ENCODE data around the gene CNOT6.

CNOT6 gene

GRCh38 chr5:180521101-180521500 lies 26.9 kb downstream of the CNOT6 start:
- H4K20me1 ChIP-seq (ENCODE audit: insufficient read depth, low read length): peaks cover 87% of the 10 kb centered on the region
- ATAC-seq (ENCODE audit: insufficient read depth, low read depth): no peak

GRCh38 chr5:180521591-180521990 lies 27.4 kb downstream of the CNOT6 start:
- no peaks in the 10 kb centered on the region for H3K9me3 ChIP-seq (ENCODE audit: insufficient read depth, low read length, severe bottlenecking)
- H2AFZ ChIP-seq (ENCODE audit: low read depth, low read length): no peak overlapping the region
- H3K27me3 ChIP-seq (ENCODE audit: insufficient read depth, low read length, poor library complexity): no peaks in the 10 kb centered on the region
- peaks cover 100% of the 10 kb centered on the region for H3K79me2 ChIP-seq (ENCODE audit: insufficient read depth, low read length)
- H3K36me3 ChIP-seq (ENCODE audit: insufficient read depth, low read length): peaks cover 22% of the 10 kb centered on the region; the same call in 1 of the 2 replicates
- peaks cover 87% of the 10 kb centered on the region for H4K20me1 ChIP-seq (ENCODE audit: insufficient read depth, low read length)
- DNase-seq (no peak), ATAC-seq (ENCODE audit: insufficient read depth, low read depth) (no peak)
- H3K27ac ChIP-seq (ENCODE audit: low read length): no peak overlapping the region
- no peak overlapping the region for H3K4me3 ChIP-seq (ENCODE audit: low read depth in 1 of 2, low read length in 2 of 2)
- H3K4me2 ChIP-seq (ENCODE audit: insufficient read depth, low read length): no peak overlapping the region
- no peak for TF ChIP-seq CTCF (IDR thresholded peaks at IDR 0.05; ENCODE audit: borderline replicate concordance, extremely low read depth, low read length, poor library complexity, severe bottlenecking)
- no peak for TF ChIP-seq EZH2 (IDR thresholded peaks at IDR 0.05; ENCODE audit: borderline replicate concordance, low read depth, low read length, severe bottlenecking)
- peaks cover 8% of the 10 kb centered on the region for H3K4me1 ChIP-seq (ENCODE audit: insufficient read depth, low read length)
- H3K9ac ChIP-seq (ENCODE audit: low read depth, low read length): no peak overlapping the region

More at GRCh38 chr5:180521101-180521500, 26.9 kb downstream of the CNOT6 start:
- no peak overlapping the region for H3K27ac ChIP-seq (ENCODE audit: low read length)
- peaks cover 100% of the 10 kb centered on the region for H3K79me2 ChIP-seq (ENCODE audit: insufficient read depth, low read length)
- no peak for DNase-seq
- H3K4me1 ChIP-seq (ENCODE audit: insufficient read depth, low read length): peaks cover 8% of the 10 kb centered on the region
- H3K9ac ChIP-seq (ENCODE audit: low read depth, low read length): no peak overlapping the region
- H3K4me2 ChIP-seq (ENCODE audit: insufficient read depth, low read length): no peak overlapping the region
- H3K9me3 ChIP-seq (ENCODE audit: insufficient read depth, low read length, severe bottlenecking): no peaks in the 10 kb centered on the region
- H2AFZ ChIP-seq (ENCODE audit: low read depth, low read length): no peak overlapping the region
- no peak overlapping the region for H3K4me3 ChIP-seq (ENCODE audit: low read depth in 1 of 2, low read length in 2 of 2)
- peaks cover 17% of the 10 kb centered on the region; the same call in 1 of the 2 replicates for H3K36me3 ChIP-seq (ENCODE audit: insufficient read depth, low read length)
- TF ChIP-seq CTCF (IDR thresholded peaks at IDR 0.05; ENCODE audit: borderline replicate concordance, extremely low read depth, low read length, poor library complexity, severe bottlenecking) (no peak), EZH2 (IDR thresholded peaks at IDR 0.05; ENCODE audit: borderline replicate concordance, low read depth, low read length, severe bottlenecking) (no peak)
- no peaks in the 10 kb centered on the region for H3K27me3 ChIP-seq (ENCODE audit: insufficient read depth, low read length, poor library complexity)

- Histone ChIP-seq H3K79me2 (ENCODE audit: insufficient read depth, low read length) (peaks cover 100% of the 10 kb centered on the region), H3K4me2 (ENCODE audit: insufficient read depth, low read length) (no peak overlapping the region), H3K36me3 (ENCODE audit: insufficient read depth, low read length) (peaks cover 28% of the 10 kb centered on the region), H3K27ac (ENCODE audit: low read length) (no peak overlapping the region), H3K9me3 (ENCODE audit: insufficient read depth, low read length, severe bottlenecking) (no peaks in the 10 kb centered on the region), H3K4me3 (ENCODE audit: low read depth in 1 of 2, low read length in 2 of 2) (no peak overlapping the region), H3K9ac (ENCODE audit: low read depth, low read length) (no peak overlapping the region), H2AFZ (ENCODE audit: low read depth, low read length) (no peak overlapping the region), H4K20me1 (ENCODE audit: insufficient read depth, low read length) (peaks cover 85% of the 10 kb centered on the region), H3K4me1 (ENCODE audit: insufficient read depth, low read length) (peaks cover 8% of the 10 kb centered on the region), H3K27me3 (ENCODE audit: insufficient read depth, low read length, poor library complexity) (no peaks in the 10 kb centered on the region)
- ATAC-seq (ENCODE audit: insufficient read depth, low read depth) (no peak; the same call in 2 of the 3 replicates), DNase-seq (no peak)
- no peak for TF ChIP-seq EZH2 (IDR thresholded peaks at IDR 0.05; ENCODE audit: borderline replicate concordance, low read depth, low read length, severe bottlenecking)
- no peak for TF ChIP-seq CTCF (IDR thresholded peaks at IDR 0.05; ENCODE audit: borderline replicate concordance, extremely low read depth, low read length, poor library complexity, severe bottlenecking)
These were observed 28.2 kb downstream of the CNOT6 start for GRCh38 chr5:180522330-180522729.
